ENCODE data around the gene GALNT9. TPM values are rescaled to one million over a fixed set of nuclear protein-coding genes. Genes with fewer than 3 reads are reported as not detected.

Gene GALNT9
- polyA plus RNA-seq, 1 donor from 2014 or later: 13.5 TPM

- Histone ChIP-seq H3K79me2 (replicated peaks; ENCODE audit: insufficient read depth, low read length) (no peaks in the 10 kb centered on the region), H3F3A (ENCODE audit: insufficient read depth, low read length, poor library complexity, severe bottlenecking) (peaks cover 8% of the 10 kb centered on the region), H3K4me2 (ENCODE audit: low read length) (no peak overlapping the region), H3K9me3 (ENCODE audit: low read length) (no peaks in the 10 kb centered on the region), H4K20me1 (ENCODE audit: insufficient read depth) (no peaks in the 10 kb centered on the region), H3K27me3 (ENCODE audit: insufficient read depth, low read depth, low read length) (no peaks in the 10 kb centered on the region), H2AFZ (ENCODE audit: low read depth, low read length) (no peak overlapping the region), H3K4me3 (ENCODE audit: low read length) (no peak overlapping the region), H3K36me3 (ENCODE audit: insufficient read depth, low read length) (no peaks in the 10 kb centered on the region), H3K9me2 (ENCODE audit: insufficient read depth, low read length) (no peaks in the 10 kb centered on the region), H3K27ac (ENCODE audit: low read length) (no peak overlapping the region), H3K9ac (ENCODE audit: low read length) (no peak overlapping the region)
- TF ChIP-seq SMC3 (conservative IDR thresholded peaks at IDR 0.05; ENCODE audit: poor library complexity): no peak
- no peak for TF ChIP-seq REST (IDR thresholded peaks at IDR 0.05; ENCODE audit: borderline replicate concordance)
- no peak for TF ChIP-seq EZH2 (IDR thresholded peaks at IDR 0.05; ENCODE audit: borderline replicate concordance, insufficient read depth, low read length, poor library complexity, severe bottlenecking)
- no peak for TF ChIP-seq EP300 (conservative IDR thresholded peaks at IDR 0.05; ENCODE audit: poor library complexity, severe bottlenecking)
- no peak for TF ChIP-seq CTCF (IDR thresholded peaks at IDR 0.05; ENCODE audit: poor library complexity, severe bottlenecking)
- no peak for TF ChIP-seq RAD21 (conservative IDR thresholded peaks at IDR 0.05)
- TF ChIP-seq POLR2AphosphoS5 (IDR thresholded peaks at IDR 0.05): no peak
- no peak for TF ChIP-seq MXI1 (conservative IDR thresholded peaks at IDR 0.05; ENCODE audit: poor library complexity, severe bottlenecking)
- no peak for TF ChIP-seq TAF1 (IDR thresholded peaks at IDR 0.05; ENCODE audit: low read depth)
Measured at GRCh38 chr12:132251741-132252490, 77.5 kb downstream of the GALNT9 start.

GRCh38 chr12:132251310-132251709 lies 78.1 kb downstream of the GALNT9 start:
- no peaks in the 10 kb centered on the region for H3K9me2 ChIP-seq (ENCODE audit: insufficient read depth, low read length)
- no peaks in the 10 kb centered on the region for H4K20me1 ChIP-seq (ENCODE audit: insufficient read depth)
- no peak overlapping the region for H3K9ac ChIP-seq (ENCODE audit: low read length)
- H3K36me3 ChIP-seq (ENCODE audit: insufficient read depth, low read length): no peaks in the 10 kb centered on the region
- no peak overlapping the region for H2AFZ ChIP-seq (ENCODE audit: low read depth, low read length)
- H3K4me3 ChIP-seq (ENCODE audit: low read length): no peak overlapping the region
- no peaks in the 10 kb centered on the region for H3K9me3 ChIP-seq (ENCODE audit: low read length)
- peaks cover 8% of the 10 kb centered on the region for H3F3A ChIP-seq (ENCODE audit: insufficient read depth, low read length, poor library complexity, severe bottlenecking)
- H3K4me2 ChIP-seq (ENCODE audit: low read length): no peak overlapping the region
- H3K27me3 ChIP-seq (ENCODE audit: insufficient read depth, low read depth, low read length): no peaks in the 10 kb centered on the region
- H3K27ac ChIP-seq (ENCODE audit: low read length): no peak overlapping the region
- no peaks in the 10 kb centered on the region for H3K79me2 ChIP-seq (replicated peaks; ENCODE audit: insufficient read depth, low read length)
- TF ChIP-seq CTCF (IDR thresholded peaks at IDR 0.05; ENCODE audit: poor library complexity, severe bottlenecking) (no peak), SMC3 (conservative IDR thresholded peaks at IDR 0.05; ENCODE audit: poor library complexity) (no peak), EZH2 (IDR thresholded peaks at IDR 0.05; ENCODE audit: borderline replicate concordance, insufficient read depth, low read length, poor library complexity, severe bottlenecking) (no peak), REST (IDR thresholded peaks at IDR 0.05; ENCODE audit: borderline replicate concordance) (no peak), RAD21 (conservative IDR thresholded peaks at IDR 0.05) (no peak), POLR2AphosphoS5 (IDR thresholded peaks at IDR 0.05) (no peak)
